Measurements from ENCODE around the gene FAM174B.

DNA sequence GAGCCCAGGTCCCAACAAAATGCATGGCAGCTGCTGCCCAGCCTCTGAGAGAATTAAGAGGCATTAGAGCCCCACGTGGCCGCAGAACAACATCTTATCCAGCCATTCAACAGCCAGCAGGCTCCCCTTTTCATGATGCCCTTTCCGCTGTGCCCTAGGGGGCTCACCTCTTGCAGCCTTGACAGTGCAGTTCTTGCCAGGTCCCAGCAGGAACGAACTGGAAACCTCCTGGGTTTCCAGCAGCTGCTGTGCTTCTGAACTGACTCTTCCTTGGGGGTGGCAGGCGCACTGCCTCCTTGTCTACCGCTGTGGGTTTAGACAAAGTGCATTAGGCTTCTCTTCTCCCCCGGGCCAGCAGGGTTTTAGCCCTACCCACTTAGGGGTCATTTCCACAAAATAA lies 85.2 kb downstream of the FAM174B start:
- no peak for TF ChIP-seq POLR2A (IDR thresholded peaks at IDR 0.05)
- TF ChIP-seq, protein P1, sequence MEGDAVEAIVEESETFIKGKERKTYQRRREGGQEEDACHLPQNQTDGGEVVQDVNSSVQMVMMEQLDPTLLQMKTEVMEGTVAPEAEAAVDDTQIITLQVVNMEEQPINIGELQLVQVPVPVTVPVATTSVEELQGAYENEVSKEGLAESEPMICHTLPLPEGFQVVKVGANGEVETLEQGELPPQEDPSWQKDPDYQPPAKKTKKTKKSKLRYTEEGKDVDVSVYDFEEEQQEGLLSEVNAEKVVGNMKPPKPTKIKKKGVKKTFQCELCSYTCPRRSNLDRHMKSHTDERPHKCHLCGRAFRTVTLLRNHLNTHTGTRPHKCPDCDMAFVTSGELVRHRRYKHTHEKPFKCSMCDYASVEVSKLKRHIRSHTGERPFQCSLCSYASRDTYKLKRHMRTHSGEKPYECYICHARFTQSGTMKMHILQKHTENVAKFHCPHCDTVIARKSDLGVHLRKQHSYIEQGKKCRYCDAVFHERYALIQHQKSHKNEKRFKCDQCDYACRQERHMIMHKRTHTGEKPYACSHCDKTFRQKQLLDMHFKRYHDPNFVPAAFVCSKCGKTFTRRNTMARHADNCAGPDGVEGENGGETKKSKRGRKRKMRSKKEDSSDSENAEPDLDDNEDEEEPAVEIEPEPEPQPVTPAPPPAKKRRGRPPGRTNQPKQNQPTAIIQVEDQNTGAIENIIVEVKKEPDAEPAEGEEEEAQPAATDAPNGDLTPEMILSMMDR (IDR thresholded peaks at IDR 0.05): no peak
